ENCODE data around the gene CARS2. TPM values are rescaled to one million over a fixed set of nuclear protein-coding genes. Genes with fewer than 3 reads are reported as not detected.

Gene CARS2
- total RNA-seq, 1 experiment from 2014 or later = 70.9 TPM

GRCh38 chr13:110626521-110626920, 79.4 kb downstream of the CARS2 start:
- H3K36me3 ChIP-seq (ENCODE audit: low read depth, low read length) = peaks cover 15% of the 10 kb centered on the region; the same call in 1 of the 2 replicates
- ATAC-seq = no peak
- no peaks in the 10 kb centered on the region for H3K9me2 ChIP-seq (replicated peaks; ENCODE audit: low read length)
- H3K9me3 ChIP-seq (ENCODE audit: low read length) = no peaks in the 10 kb centered on the region
- H4K20me1 ChIP-seq (ENCODE audit: low read length) = 0 out of 2 replicates have a peak, but pooled peaks cover 3% of the 10 kb centered on the region
- H2AFZ ChIP-seq (ENCODE audit: low read length) = no peak overlapping the region
- H3K4me2 ChIP-seq (ENCODE audit: low read length) = no peak overlapping the region
- H3K27ac ChIP-seq (ENCODE audit: low read length) = 0 out of 2 replicates have a peak overlapping the region, but pooled peaks have one; percentile 11
- BruUV-seq (replicated peaks) = no TSS peak
- TF ChIP-seq EZH2 (IDR thresholded peaks at IDR 0.05; ENCODE audit: low read length, unreplicated experiment) = no peak
- TF ChIP-seq EZH2phosphoT487 (IDR thresholded peaks at IDR 0.05; ENCODE audit: borderline replicate concordance, low read length) = no peak
- TF ChIP-seq, protein P1, sequence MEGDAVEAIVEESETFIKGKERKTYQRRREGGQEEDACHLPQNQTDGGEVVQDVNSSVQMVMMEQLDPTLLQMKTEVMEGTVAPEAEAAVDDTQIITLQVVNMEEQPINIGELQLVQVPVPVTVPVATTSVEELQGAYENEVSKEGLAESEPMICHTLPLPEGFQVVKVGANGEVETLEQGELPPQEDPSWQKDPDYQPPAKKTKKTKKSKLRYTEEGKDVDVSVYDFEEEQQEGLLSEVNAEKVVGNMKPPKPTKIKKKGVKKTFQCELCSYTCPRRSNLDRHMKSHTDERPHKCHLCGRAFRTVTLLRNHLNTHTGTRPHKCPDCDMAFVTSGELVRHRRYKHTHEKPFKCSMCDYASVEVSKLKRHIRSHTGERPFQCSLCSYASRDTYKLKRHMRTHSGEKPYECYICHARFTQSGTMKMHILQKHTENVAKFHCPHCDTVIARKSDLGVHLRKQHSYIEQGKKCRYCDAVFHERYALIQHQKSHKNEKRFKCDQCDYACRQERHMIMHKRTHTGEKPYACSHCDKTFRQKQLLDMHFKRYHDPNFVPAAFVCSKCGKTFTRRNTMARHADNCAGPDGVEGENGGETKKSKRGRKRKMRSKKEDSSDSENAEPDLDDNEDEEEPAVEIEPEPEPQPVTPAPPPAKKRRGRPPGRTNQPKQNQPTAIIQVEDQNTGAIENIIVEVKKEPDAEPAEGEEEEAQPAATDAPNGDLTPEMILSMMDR (conservative IDR thresholded peaks at IDR 0.05; ENCODE audit: low read depth, low read length) = no peak
- peaks cover 95% of the 10 kb centered on the region for H3K79me2 ChIP-seq (ENCODE audit: low read length)
- no peak for DNase-seq
- intact Hi-C loops (cut with micrococcal nuclease) = no loop called here
- ChIA-PET CTCF (no interaction called here), POLR2A (ENCODE audit: unreplicated experiment) (no interaction called here)
- no peak overlapping the region for H3K4me3 ChIP-seq (ENCODE audit: low read length)
- H3K9ac ChIP-seq (ENCODE audit: low read length) = no peak overlapping the region
- no peaks in the 10 kb centered on the region for H3K27me3 ChIP-seq (ENCODE audit: low read length)
- no peaks in the 10 kb centered on the region for H3K4me1 ChIP-seq (ENCODE audit: insufficient read depth, low read length)
- H3F3A ChIP-seq (ENCODE audit: low read length, unreplicated experiment) = no peaks in the 10 kb centered on the region

- H3K27me3 ChIP-seq (ENCODE audit: low read length) = no peaks in the 10 kb centered on the region
- H2AFZ ChIP-seq (ENCODE audit: low read length) = no peak overlapping the region
- H3K4me1 ChIP-seq (ENCODE audit: insufficient read depth, low read length) = no peaks in the 10 kb centered on the region
- H3K79me2 ChIP-seq (ENCODE audit: low read length) = peaks cover 95% of the 10 kb centered on the region
- H3K4me2 ChIP-seq (ENCODE audit: low read length) = no peak overlapping the region
- no peaks in the 10 kb centered on the region for H3K9me3 ChIP-seq (ENCODE audit: low read length)
- no peaks in the 10 kb centered on the region for H3F3A ChIP-seq (ENCODE audit: low read length, unreplicated experiment)
- H3K27ac ChIP-seq (ENCODE audit: low read length) = no peak overlapping the region
- DNase-seq = peak; percentile 6
- ChIA-PET POLR2A (ENCODE audit: unreplicated experiment) (no interaction called here), CTCF (no interaction called here)
- no peak for TF ChIP-seq EZH2 (IDR thresholded peaks at IDR 0.05; ENCODE audit: low read length, unreplicated experiment)
- no peak for TF ChIP-seq EZH2phosphoT487 (IDR thresholded peaks at IDR 0.05; ENCODE audit: borderline replicate concordance, low read length)
- TF ChIP-seq, protein P1 (conservative IDR thresholded peaks at IDR 0.05; ENCODE audit: low read depth, low read length) = no peak
- H4K20me1 ChIP-seq (ENCODE audit: low read length) = peaks cover 5% of the 10 kb centered on the region; the same call in 1 of the 2 replicates
- no TSS peak for BruUV-seq (replicated peaks)
- intact Hi-C loops (cut with micrococcal nuclease) = no loop called here
- no peaks in the 10 kb centered on the region for H3K9me2 ChIP-seq (replicated peaks; ENCODE audit: low read length)
- peaks cover 10% of the 10 kb centered on the region; the same call in 1 of the 2 replicates for H3K36me3 ChIP-seq (ENCODE audit: low read depth, low read length)
- peak; percentile 91 for ATAC-seq
- no peak overlapping the region for H3K4me3 ChIP-seq (ENCODE audit: low read length)
- no peak overlapping the region for H3K9ac ChIP-seq (ENCODE audit: low read length)
Observed at GRCh38 chr13:110625771-110626321, 80.1 kb downstream of the CARS2 start.
